Stomach (tissue), 4 donors: ENCODE measurements around the gene SELENOO.

Experiments used
- EP300 ChIP-seq: sonication (generic); formaldehyde crosslinking; IDR thresholded peaks from one replicate; pipeline ENCODE4 v1.6.1; 2017; ENCODE audit warnings: antibody characterized with exemption
- POLR2A ChIP-seq, 4 donors: fragments of 450-650 bp; IDR thresholded peaks; one replicate each; pipeline ENCODE4 v1.6.1; 2016; ENCODE audit warnings: antibody characterized with exemption in 4 of 4, control low read depth in 2 of 4, mild to moderate bottlenecking in 1 of 4, moderate library complexity in 1 of 4
- POLR2AphosphoS5 ChIP-seq, 3 donors: sonication (generic); formaldehyde crosslinking; IDR thresholded peaks; one replicate each; pipeline ENCODE4 v1.6.1; 2016; ENCODE audit warnings: antibody characterized with exemption in 3 of 3
- TF ChIP-seq, protein P1 (sequence below), 7 experiments: fragments of 450-650 bp in 4 of 7; fragments of 200-600 bp in 3 of 7; sonication (generic) in 3 of 7; IDR thresholded peaks; one replicate each; pipeline ENCODE4 v1.5.1; 2016 to 2019; ENCODE audit warnings: antibody characterized with exemption in 7 of 7, control low read depth in 2 of 7, mild to moderate bottlenecking in 1 of 7

DNA sequence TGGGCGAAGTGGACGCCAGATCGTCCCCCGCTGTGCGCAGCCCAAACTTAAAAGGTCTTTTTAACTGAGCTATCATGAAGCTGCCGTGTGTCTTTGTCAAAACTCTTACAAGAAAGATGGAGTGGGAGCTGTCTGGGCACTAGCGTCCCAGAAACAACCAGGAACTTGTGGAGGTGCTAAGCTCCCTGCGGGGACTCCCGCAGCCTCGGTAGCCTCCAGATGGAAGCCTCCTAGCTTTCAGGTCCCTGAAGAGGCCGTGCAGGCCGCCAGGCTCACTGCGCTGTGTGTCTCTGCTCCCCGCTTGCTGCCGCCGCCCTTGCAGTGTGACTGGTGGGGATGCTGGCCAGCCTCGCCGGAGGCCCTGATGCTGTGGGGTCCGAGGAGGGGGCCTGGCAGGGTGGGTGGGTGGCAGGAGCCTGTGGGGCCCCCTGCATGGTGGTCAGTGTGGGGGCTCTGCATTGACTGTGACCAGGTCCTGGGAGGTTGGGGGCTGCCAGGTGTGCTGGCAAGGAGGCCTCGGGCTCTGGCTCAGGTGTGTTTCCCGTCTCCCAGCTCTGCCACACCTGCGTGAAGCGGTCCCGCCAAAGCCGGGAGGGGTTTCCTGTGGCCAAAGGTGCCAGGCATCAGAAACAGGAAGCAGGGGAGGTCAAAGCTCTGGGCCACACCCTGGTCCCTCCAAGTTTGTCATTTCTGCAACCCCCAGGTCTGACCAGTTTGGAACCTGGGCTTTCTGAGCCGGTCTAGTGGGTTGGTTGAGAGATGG, 13.9 kb upstream of the SELENOO start:
- TF ChIP-seq POLR2AphosphoS5 (IDR thresholded peaks at IDR 0.05) = no peak
- TF ChIP-seq, protein P1, sequence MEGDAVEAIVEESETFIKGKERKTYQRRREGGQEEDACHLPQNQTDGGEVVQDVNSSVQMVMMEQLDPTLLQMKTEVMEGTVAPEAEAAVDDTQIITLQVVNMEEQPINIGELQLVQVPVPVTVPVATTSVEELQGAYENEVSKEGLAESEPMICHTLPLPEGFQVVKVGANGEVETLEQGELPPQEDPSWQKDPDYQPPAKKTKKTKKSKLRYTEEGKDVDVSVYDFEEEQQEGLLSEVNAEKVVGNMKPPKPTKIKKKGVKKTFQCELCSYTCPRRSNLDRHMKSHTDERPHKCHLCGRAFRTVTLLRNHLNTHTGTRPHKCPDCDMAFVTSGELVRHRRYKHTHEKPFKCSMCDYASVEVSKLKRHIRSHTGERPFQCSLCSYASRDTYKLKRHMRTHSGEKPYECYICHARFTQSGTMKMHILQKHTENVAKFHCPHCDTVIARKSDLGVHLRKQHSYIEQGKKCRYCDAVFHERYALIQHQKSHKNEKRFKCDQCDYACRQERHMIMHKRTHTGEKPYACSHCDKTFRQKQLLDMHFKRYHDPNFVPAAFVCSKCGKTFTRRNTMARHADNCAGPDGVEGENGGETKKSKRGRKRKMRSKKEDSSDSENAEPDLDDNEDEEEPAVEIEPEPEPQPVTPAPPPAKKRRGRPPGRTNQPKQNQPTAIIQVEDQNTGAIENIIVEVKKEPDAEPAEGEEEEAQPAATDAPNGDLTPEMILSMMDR (IDR thresholded peaks at IDR 0.05) = no peak
- TF ChIP-seq POLR2A (IDR thresholded peaks at IDR 0.05) = no peak
- no peak for TF ChIP-seq EP300
